Right renal pelvis (tissue), 4 donors: ENCODE data around the gene GPC6. TPM values are rescaled to one million over a fixed set of nuclear protein-coding genes. Genes with fewer than 3 reads are reported as not detected.
"Not testable (repeated sequence)": the region's sequence is repeated elsewhere in the genome, so short reads cannot be mapped to it uniquely, and the experiment has no call there.

Source experiments
- DNase-seq, 4 donors: peaks; one replicate each; pipeline ENCODE4 v3.0.0-alpha.2; 2013; ENCODE audit warnings: low read depth in 4 of 4, low spot score in 3 of 4, missing footprints in 1 of 4
- polyA plus RNA-seq, 4 donors: library from polyadenylated mRNA; unstranded; fragments of 120-200 nt; gene quantifications; one replicate each; pipeline ENCODE4 v1.2.1, GENCODE V29; 2013; ENCODE audit not compliant: insufficient read length in 4 of 4

The GPC6 gene
- polyA plus RNA-seq, 4 donors, result 64.7 to 74.0 (median 65.9) TPM

GRCh38 chr13:93416736-93417355 lies 190.2 kb downstream of the GPC6 start:
- DNase-seq, result no peak

DNA sequence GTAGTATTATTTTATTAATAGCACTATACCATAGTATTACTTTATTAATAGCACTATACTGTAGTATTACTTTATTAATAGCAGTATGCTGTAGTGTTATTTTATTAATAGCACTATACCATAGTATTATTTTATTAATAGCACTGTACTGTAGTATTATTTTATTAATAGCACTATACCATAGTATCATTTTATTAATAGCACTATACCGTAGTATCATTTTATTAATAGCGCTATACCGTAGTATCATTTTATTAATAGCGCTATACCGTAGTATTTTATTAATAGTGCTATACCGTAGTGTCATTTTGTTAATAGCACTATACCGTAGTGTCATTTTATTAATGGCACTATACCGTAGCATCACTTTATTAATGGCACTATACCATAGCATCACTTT lies 191.8 kb downstream of the GPC6 start:
- no peak for DNase-seq

DNA sequence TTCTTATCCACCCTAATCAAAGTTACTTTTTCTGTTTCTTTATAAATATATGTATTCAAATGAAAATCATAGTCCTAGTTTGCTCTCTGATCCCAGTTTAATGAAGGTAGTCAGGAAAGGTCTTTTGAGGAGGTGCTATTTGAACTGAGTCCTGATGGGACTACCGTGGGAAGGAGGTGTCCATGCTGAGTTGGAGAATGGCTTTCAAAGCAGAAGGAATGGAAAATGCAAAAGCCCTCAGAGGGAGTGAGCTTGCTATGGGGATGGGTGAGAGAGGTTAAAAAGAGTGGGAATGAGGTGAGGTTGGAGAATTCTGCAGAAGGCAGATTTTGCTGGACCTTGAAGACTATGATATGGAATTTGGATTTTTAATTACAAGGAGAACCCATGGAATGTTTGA lies 193.6 kb downstream of the GPC6 start:
- DNase-seq, result no peak

DNA sequence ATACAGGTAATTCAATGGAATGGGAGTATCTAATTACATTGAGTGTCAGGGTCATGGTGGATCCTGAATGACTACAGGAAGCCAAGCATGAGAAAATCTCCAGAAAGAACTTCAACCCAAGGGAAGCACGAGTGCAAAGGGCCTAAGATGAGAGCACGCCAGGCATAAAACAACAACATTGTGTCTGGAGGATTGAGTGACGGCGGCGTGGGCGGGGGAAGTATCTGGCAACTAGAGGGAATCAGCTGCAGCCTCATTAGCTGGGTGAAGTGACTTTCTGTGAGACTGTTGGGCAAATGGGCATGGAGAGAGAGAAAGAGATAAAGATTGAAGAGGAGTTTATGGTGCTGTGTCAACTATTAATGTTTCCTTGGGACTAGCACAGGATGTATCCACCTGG lies 194.3 kb downstream of the GPC6 start:
- DNase-seq, result no peak

DNA sequence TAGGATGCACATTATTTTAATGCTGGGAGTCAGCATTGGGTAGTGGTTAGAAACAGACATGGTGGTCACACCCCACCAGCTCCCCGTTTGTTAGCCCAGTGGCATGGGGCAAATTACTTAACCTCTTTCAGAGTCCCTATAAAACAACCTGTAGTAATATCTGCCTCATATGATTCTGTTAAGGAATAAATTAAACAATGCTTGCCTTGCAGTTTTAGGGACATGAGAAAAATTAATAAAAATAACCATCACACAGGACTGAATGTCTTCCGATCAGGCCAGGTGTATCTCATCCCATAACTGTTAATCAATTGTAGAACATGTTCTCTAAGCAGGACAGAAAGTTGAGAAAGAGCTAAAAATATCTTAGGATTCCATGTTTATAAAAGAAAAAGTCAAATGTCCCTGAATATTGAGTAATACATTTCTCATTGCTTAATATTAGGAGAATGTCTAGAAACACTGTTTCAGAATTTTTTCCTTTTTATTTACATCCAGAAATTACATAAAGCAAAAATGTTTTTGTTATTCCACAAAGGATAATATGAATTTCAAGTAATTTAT lies 196.5 kb downstream of the GPC6 start:
- DNase-seq, result no peak

DNA sequence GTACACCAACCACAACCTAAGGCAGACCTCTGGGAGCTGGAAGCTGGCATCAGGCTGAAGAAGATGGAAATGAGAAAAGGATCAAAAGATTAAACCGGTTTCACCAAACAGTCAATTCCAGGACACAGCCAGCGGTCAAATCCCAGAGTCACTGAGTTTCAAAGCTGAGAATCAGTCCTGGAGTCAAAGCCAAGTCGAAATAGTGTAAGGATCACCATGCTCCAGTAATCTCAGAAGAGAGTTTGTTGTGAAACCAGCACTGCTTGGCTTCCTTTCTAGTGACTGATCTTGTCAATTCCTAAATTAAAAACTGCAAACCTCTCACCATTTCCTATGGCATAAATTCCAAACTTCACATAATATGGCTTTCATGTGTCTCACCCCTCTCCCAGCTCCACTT lies 198.8 kb downstream of the GPC6 start:
- no peak for DNase-seq

GRCh38 chr13:93430381-93430780 lies 203.8 kb downstream of the GPC6 start:
- no peak for DNase-seq

DNA sequence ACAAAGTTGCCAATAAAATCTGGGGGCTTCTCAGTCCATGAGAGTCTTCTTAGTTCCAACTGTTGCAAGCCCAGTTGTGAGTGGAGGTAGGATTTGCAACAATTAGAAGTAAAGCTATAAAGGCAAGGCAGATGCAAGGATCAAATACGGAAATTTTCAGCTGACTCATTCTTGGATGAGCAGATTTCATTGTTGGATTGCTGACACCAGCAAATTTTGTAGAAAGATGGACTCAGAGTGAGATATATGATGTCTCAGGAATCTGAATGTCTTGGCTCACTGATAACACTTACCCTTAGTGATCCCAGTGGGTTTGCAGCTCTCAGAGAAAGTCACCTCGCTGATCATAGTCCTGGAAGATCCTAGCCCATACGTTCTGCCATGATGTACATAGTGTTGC lies 209.0 kb downstream of the GPC6 start:
- DNase-seq, result no peak

DNA sequence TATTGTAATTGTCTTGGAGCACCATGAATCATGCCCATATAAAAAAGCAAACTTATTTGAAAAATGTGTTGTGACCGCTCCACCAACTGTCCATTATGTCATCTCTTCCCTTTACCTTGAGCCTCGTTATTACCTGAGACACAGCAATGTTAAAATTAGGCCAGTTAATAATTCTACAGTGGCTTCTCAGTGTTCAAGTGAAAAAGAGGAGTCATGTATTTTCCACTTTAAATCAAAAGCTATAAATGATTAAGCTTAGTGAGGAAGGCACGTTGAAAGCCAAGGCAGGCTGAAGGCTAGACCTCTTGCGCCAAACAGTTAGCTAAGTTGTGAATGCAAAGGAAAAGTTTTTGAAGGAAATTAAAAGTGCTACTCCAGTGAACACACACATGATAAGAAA lies 210.5 kb downstream of the GPC6 start:
- no peak for DNase-seq

DNA sequence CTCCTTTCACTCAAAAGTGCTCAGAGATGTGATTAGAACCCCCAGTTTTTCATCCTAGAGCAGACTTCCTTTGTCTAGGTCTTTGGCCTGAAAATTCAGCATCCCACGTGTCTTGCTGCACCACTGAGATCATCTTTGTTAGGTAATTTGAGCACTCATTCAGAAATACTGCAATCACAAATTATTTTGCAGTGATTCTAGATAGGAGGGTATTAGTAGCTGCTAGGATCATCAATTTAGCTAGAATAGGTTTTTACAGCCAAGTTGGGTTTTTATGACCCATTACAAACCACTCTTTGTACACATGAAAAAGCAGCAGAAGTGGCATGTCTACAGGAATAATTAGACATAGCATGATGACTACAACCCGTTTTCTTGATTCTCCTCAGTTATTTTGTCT lies 219.6 kb downstream of the GPC6 start:
- DNase-seq, result no peak

DNA sequence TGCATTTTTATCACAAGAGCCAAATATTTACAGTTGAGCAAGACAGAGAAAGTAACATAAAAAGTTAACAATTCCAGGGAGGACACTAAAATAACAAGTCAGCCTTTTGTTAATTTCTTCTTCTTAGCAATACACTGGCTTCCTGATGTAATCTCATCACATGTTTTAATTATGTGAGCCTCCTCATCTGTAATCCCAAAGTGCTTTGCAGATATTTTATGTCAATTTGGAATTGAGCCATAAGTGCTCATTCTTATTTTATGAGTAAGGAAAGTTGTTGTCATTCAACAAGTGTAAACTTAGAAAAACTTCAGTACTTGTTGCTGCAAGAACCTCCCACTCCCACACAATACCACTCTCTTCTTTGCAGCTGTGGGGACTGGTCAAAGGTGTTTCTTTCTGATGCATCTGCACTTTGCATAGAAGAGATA lies 223.6 kb downstream of the GPC6 start:
- peak in 1 of 4 donors; percentile 41 for DNase-seq

DNA sequence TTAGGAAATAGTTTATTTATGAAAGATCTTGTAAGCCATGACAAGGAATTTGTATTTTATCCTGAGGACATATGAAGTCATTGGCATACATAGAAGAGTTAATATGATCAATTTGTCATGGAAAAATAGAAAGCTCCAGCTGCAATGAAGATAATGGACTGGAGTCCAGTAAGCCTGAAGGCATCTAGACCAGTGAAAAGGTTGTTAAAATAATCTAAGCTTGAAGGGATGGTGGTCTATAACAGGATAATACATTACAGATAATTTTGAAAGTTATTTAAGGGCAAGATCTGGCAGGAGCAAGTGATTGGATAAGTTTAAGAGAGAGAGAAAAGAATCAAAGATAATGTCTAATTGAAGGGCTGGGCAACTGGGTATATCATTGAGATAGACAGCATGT lies 224.2 kb downstream of the GPC6 start:
- no peak for DNase-seq

- not testable (repeated sequence) for DNase-seq
Observed at GRCh38 chr13:93454676-93455235, 228.1 kb downstream of the GPC6 start.

GRCh38 chr13:93455861-93456260 lies 229.3 kb downstream of the GPC6 start:
- no peak for DNase-seq

DNA sequence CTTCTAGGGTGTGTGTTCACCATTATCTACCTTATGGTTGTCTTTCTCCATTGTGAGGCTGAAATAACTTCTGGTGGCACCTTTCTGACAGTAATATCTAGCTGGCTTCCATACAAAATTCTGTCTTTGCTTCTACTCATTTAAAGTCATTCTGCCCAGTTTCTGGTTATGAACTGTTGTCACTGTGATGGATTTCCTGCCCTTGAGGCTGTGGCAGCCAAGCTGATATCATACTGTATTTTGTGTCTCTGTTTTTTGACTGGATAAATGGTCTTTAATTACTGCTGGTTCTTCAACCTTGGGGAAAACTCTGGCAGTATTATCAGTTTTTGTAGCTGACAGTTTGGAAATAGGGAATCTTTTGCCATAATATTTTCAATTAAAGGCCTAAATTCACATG lies 233.4 kb downstream of the GPC6 start:
- no peak for DNase-seq

DNA sequence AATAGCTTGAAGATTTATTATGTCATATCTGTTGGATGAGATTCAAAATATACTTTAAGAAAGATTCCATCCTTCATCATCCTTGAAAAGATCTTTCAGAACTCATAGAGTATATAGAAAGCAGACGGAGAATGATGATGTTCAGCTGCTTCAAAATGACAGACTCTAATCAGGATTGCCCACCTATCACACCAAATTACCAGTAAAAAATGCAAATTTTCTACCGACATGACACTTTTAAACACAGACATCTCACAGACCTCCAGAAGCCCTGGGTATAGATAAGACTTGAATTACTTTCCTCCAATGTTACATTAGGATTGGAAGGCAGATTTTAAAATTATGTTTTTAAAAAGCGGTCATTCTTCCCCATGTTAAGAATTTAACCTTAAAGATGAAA lies 235.5 kb downstream of the GPC6 start:
- no peak for DNase-seq

- DNase-seq, result no peak
Observed at GRCh38 chr13:93466502-93467036, 240.0 kb downstream of the GPC6 start.

- no peak for DNase-seq
Observed at GRCh38 chr13:93467175-93467574, 240.6 kb downstream of the GPC6 start.

DNA sequence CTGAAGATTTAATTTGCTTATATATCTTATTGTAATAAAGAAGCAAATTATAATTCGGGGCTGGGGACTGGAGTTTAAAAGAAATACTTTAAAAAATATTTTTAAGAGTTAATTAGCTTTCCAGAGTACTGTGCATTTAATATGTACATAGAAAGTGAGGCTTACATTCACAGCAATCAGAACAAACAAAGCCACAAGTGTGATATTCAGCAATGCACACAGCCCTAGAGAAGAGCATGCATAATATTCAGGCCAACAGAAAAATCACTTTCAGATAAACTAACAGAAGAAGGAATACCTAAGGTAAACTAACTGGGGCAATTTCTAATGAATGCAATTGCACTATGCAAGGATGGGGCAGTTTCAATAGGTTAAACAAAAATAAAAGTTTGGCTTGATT lies 241.8 kb downstream of the GPC6 start:
- DNase-seq, result no peak

DNA sequence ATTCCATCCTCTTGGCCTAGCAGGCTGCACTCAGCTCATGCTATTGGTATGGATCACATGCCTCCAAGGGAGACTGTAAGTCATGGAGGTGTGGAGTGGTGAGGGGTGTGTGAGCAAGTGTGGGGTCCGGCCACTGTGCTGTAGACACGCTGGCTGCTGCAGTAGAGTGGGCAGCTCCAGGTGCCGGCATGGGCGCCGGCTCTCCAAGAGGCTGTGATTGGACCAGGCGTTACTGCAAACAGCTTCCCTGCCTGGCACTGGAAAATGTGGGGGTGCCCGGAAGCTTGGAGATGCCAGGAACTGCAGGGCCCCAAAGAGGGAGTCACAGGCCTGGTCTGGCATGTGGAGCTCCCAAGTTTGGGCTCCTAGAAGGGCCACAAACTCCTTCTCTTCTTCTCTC lies 245.7 kb downstream of the GPC6 start:
- DNase-seq, result no peak

GRCh38 chr13:93472814-93473296 lies 246.2 kb downstream of the GPC6 start:
- DNase-seq, result no peak
